ENCODE data around the gene NAV2.

Gene NAV2

GRCh38 chr11:20084921-20085814 is 372.5 kb downstream of the NAV2 start:
- DNase-seq (ENCODE audit: low read depth): no peak

DNA sequence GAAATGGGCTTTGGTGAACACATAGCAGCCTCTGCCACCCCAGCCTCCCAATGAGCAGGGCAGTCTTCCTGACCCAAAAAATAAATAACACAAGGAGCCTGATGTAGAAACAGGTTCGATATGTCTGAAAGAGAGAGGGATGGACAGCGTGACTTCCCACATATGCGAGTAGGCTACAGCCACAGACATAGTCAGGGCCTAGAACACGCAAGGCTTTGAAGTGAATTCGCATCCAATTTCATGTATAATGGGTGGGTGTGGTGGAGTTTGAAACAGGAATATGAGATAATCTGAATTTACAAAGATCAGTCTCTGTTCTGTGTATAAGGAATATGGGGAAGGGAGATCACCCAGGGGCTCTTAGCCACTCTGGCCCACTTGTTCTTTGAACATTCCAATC is 373.3 kb downstream of the NAV2 start:
- no peak for DNase-seq (ENCODE audit: low read depth)

DNA sequence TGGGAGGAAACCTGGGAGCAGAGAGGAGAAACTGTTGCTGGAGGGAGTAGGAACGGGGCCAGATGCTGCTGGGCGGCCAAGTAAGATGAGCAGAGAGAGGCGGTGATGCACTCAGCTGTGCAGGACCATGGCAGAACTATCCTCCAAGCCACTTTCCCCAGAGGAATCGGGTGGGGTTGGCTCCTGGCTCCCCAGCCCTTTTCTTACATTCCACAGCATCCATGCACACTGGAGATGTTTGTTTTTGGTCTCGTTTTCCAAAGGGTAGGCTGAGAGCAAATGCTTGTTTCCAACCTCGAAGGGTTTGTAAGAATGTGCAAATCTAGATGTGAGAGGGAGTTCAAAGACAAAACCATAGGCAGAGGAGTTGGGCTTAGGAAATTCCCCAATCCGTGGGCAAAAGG is 374.5 kb downstream of the NAV2 start:
- DNase-seq (ENCODE audit: low read depth): no peak

DNA sequence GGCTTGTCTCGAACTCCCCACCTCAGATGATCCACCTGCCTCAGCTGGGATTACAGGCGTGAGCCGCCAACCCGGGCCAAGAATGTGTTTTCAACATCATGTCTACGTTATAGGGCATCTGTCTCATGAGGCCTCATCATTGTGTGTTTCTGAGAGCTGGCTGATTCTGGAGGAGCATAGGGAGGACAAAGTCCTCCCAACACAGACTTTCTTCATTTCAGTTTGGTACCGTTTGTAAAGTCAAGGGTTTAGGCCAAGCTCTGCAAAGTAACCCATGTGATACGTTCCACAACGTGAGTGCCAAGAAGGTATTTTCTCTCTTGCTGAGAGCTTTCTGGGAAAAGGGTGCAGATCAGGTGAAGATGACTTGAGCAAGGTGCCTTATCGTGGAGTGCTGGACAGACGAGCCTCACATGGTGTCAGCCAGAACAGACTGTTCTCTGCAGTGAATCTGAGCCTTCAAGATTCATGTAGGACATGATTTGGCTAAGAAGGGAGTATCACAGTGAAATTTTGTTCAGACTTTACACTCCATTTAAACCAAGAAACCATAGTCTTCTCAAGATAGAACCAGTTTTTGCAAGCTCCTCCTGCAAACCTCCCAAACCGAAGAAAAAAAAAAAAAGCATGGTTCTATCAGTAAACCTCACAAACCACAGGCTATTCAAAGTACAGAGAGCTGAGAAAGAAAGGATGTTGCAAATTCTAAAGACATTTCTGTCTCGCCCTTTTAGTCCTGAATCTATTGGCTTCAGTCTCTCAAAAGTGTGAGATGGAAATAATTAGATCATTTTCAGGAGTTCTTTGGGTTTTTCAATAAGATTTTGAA is 376.0 kb downstream of the NAV2 start:
- no peak for DNase-seq (ENCODE audit: low read depth)

- DNase-seq (ENCODE audit: low read depth): no peak
These were observed 376.7 kb downstream of the NAV2 start for GRCh38 chr11:20089367-20089766.

- DNase-seq (ENCODE audit: low read depth): no peak
These were observed 377.4 kb downstream of the NAV2 start for GRCh38 chr11:20089796-20090653.

DNA sequence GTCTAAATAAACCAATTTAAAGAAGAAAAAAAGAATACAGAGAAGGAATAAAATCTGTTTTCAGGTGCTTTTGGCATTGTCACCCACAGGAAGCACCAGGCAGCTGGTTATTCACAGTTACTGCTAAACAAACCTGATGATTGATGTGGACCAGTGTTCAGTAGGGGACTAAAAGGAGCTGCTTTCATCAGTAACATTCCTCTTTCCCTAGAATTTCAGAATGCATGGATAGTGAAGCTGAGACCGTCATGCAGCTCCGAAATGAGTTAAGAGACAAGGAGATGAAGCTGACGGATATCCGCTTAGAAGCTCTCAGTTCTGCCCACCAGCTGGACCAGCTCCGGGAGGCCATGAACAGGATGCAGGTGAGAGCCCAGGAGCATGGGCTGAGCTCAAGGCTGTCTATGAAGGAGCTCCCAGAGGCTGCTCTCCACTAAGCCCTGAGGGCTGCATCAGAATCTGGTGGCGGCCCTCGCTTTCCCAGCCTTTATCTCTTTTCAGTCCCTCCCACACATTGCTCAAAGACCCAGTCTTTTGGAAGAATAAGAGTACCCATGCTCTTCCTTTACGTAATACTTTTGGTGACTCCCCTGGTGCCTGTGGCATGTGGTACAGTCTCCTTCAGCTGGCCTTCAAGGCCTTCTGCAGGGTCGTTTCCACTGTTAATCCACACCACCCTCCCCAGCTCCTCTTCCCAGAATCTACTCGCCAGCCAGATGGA is 378.2 kb downstream of the NAV2 start:
- DNase-seq (ENCODE audit: low read depth): no peak

GRCh38 chr11:20093775-20094174 is 381.1 kb downstream of the NAV2 start:
- DNase-seq (ENCODE audit: low read depth): no peak

DNA sequence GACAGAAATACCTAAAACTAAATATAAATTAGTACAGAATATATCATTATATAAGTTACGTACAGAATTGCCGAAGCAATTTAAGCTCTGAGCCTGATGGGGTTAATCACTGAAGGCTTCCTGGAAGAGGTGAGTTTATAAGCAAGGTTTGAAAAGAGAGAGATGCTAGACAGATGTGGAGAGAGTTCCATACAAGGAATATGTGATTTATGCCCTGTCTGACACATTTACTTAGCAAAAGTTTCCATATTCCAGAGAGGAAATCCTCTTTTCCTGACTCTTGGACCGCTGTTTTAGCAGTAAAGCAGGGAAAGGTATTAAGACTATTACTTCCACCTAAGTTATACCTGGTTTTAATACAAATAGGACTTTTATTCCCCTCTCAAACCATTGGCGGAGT is 382.6 kb downstream of the NAV2 start:
- no peak for DNase-seq (ENCODE audit: low read depth)

DNA sequence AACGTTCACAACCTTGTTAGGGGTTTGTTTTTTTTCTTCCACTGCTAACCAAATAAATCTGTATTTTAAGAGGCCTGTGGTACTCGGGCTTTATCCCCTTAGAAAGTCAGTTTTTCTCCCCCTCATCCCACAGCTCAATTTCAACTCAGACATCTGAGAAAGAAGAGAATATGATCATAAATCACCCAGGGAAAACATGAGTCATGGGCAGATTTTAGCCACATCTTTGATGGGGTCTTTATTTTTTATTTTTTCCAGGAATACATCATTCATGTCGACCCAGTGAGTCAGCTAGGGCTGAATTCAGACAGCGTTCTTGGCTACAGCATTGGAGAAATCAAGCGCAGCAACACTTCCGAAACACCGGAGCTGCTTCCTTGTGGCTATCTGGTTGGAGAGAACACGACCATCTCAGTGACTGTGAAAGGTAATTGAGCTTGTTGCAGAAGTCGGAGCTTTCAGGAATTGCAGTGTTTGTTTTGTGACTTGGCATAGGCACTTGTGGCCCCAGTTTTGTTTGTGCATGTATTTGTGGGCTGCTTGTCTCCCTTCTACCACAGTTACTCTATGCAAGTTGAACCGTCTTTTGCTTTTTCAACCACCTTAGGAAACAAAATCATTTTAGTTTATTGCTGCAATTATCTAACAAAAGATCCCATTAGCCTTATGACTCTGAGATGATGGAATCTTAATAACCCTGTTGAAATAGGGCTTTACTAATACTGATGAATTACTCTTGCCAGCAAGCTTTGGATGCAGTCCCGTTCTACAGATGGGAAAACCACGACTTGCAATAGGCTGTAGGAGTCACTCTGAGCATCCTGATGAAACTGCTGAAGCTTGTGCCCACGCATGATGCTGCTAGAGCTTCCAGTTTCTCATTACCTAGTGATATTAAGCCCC is 384.9 kb downstream of the NAV2 start:
- DNase-seq (ENCODE audit: low read depth): no peak

DNA sequence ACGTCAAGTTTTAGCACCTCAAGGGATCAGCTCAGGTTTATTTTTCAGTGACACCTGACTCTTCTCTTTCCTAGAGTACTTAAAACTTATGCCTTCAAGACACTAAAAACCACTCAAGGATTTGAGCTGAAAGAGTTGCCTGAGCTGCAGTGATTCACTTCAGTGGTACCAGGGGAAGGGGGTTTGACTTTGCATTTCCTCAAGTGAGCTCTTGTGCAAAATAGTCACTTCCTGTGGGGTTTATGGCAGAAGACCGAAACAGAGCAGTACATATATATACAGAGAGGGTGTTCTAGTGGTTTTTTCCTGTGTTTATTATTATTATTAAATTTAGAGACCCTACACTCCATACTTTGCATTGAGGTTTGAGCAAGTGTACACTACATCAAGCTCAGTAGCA is 386.9 kb downstream of the NAV2 start:
- no peak for DNase-seq (ENCODE audit: low read depth)

DNA sequence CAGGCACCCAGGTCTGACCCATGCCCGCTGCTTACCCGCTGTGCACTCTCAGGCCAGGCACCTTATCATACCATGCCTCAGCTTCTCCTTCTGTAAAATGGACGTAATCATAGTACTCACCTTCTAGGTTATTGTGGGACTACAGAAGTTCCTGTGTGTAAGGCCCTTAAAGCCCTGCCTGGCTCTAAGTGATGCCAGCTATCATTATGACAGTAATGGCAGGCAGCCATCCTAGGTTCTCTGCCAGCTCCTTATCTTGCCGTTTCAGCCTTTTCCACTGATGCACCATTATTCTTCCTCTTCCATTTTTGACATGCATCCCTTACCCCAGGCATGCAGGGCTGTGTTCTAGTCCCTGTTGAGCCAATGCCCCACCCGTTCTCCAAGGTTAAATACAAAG is 389.8 kb downstream of the NAV2 start:
- DNase-seq (ENCODE audit: low read depth): no peak

GRCh38 chr11:20103281-20103680 is 390.6 kb downstream of the NAV2 start:
- no peak for DNase-seq (ENCODE audit: low read depth)

DNA sequence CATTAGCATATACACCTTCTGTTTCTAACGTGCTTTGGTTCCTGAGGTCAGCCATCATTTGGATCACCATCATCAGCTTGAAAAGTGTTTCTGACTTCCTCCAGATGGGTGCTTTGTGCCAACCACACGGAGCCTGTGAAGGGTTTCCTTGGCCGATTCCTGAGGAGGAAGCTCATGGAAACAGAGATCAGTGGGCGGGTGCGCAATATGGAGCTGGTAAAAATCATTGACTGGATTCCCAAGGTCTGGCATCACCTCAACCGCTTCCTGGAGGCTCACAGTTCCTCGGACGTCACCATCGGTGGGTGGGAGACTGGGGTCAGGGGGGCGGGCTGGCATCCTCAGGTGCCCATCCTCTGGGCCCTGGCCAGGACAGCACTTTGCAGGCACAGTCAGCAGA is 392.8 kb downstream of the NAV2 start:
- DNase-seq (ENCODE audit: low read depth): no peak

DNA sequence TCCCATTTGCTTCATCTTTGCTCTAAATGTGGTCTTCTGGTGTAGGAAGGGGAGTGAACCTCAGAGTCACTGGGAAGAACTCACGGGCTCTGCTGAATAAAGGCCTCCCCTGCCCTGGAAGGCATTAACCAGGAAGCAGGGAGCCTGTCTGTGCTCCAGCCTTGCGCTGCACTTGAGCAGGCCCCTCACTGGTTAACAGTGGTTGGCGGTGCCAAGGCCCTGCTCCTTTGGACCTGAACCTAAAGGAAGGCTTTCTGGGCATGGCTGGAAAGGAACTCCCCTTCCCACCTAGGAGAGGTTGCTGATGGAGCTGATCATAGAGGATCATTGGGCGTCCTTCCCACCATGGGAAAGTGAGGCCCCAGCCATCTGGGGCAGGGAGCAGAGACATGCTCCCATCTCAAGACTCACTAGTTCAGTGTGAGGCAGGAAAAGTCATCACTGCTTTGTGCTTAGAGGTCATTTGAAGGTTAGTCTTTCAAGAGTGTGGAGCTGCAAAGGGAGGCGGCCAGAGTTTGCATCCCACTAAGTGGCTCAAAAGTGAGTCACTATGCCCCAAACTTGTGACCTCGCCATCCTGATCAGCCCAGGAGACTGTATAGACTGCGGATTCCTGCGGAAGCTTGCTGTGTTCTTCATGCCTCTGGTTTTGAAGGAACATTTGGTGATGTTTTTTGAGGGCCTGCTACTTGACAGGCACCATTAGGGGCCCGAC is 397.3 kb downstream of the NAV2 start:
- DNase-seq (ENCODE audit: low read depth): no peak

DNA sequence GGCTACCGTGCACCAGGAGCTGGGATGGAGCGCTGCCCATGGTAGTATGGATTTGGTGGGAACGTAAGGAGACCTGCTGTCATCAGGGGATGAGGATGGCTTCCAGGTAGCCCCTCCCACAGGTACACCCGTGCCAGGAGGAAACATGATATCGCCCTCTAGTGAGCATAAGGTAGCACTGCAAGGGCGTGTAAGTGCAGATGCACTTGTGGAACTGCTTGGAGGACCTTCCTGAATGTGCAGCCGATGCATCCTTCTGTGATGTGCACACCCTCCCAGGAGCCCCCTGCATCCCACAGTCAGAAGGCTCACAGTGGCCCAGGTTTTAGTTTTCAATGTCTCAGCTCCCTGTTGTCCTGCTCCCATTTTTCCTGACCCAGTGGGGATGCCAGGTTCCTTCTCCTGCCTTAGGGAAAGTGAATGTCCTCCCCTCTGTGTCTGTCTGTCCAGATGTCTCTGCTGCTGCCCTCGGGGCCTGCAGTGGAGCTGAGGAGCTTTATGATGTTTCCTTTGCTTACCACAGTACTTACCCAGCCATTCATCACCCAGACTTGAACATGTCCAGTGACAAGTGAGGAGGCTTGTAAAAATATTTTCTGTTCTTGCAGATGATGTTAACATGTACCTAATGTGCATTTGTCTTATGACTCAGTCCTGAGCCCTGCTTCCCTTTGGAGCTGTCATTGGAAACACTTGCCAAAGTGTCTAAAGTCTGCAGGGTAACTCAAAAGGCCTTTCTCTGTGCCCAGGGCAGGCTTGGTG is 398.5 kb downstream of the NAV2 start:
- DNase-seq (ENCODE audit: low read depth): no peak

- DNase-seq (ENCODE audit: low read depth): no peak
These were observed 399.2 kb downstream of the NAV2 start for GRCh38 chr11:20111871-20112270.

DNA sequence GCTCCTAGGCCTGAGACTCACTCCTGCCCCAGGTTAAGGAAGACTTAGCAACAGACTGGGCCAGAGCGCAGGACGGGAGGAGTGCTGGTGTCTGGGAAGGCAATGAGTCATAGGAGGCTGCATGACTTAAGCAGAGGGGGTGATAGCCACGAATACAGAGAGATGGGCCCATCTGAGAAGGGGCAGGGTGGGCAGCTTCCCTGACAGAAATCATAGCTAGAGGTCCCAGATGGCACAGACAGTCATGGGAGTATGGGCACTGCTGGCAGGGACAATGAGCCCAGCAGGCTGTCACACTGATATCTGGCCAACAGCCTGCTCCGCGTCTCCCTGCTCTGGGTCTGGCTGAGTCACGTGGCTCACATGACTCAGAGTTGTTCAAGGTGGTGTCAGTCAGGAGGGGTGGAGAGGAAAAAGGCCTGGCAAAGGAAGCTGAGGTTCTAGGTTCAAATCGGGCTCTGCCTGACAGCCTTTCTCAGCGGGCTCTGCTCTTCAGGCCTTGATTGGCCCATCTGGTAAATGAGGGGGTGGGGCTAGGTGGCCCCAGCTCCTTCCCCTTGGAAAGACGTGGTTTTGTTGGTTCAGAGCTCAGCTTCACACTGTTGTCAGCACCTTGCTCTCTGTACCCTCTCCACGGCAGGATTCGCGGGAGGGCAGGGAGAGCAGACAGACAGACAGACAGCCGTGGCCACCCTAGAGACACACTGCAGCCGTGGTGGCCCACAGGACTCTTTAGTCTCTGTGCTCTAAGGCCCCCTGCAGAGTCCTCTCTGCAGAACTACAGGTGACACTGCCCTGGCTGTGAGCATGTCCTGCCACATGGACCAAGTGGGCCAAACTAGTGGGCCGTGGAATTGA is 399.9 kb downstream of the NAV2 start:
- DNase-seq (ENCODE audit: low read depth): no peak

Measured in activated T-helper 1 cell treated with Interleukin-2 at 50 U/mL for 16 hours (primary cell).